ENCODE measurements around the gene SNCAIP.
"Not testable (repeated sequence)": the region's sequence is repeated elsewhere in the genome, so short reads cannot be mapped to it uniquely, and the experiment has no call there.

The SNCAIP gene

DNA sequence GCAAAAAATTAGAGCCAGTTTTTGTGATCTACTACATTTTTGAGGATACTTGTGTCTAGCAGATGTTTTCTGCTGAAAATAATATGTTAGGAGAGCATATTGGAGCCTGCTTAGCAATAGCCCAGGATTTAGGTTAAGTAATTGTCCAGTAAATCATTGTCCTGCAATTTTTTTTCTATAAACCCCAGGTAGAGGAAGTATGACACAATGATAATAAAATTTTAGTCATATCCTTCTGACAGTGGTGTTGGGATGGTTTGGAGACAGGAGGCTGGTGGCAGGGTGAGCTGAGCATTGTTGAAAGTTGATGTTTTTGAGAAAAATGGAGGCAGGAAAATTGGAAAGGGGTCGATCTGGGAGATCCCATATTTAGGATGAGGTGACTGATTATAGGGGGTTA, 3.5 kb downstream of the SNCAIP start:
- DNase-seq = no peak

DNA sequence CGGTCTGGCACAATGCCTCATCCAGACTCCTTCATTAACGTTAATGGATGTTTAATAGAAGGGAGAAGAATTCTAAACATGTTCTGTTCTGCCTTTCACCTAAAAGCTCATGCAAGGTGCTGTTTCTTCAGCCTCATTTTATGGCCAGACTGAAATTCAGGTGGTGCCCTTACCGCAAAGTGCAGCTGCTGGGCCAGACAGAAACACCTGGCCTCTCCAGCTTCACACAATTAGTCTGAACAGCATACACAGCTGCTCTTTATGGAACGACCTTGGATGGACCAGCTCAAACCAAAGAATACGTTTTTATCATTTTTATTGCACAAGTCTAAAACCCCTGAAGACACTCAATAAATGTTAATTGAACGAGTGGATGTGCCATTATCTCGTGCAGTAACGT, 4.6 kb downstream of the SNCAIP start:
- DNase-seq = no peak

DNA sequence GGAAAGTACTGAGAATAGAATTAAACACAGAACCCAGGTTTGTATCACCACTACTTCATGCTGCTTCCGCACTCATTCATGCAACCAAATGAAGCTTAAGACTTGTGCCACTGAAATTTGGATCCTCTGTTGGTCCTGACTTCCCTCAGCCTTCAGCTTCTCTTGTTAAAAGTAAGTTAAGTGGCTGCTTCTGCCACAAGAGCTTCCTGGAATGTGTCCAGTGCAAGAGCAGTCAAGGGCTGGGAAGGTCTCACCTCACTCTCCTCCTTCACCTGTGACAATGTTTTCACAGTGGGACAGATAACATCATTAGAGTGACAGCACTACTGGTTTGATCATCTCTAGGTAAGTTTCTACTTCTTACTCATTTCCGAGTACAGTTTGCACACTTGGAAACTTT, 7.9 kb downstream of the SNCAIP start:
- DNase-seq = no peak

GRCh38 chr5:122321921-122322320, 9.9 kb downstream of the SNCAIP start:
- DNase-seq = no peak

DNA sequence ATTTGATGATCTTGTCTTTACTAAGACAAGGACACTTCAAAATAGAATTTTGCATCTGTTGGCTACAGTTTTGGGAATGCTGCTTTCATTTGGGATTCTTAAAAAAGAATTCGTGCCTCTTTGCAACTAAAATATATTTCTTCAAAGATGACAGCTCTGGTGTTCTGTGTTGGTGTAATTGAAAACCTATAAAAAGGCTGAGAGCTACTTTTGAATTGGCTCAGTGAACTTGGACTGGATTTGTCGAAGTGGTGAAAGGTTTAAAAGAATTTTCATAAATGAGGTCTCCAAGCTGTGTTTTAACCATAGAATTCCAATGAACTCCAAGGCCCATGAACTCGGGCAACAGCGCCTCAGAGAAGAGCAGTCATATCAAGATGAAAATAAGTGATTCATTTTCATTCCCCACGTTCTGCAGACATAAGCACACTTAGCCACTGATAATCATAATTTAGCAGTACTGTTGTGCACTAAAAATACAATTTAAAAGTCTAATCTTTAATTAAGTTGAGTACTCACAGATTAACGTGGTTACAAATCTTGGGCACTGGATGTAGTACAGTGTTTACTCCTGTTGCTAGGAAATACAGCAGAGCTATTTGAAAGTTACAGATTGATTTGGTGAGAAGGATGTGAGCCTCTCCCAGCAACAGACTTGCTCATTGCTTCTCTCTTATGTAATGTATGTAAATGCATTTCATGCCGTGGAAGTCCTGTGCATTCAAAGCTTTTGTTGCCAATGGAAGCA, 10.9 kb downstream of the SNCAIP start:
- no peak for DNase-seq

DNA sequence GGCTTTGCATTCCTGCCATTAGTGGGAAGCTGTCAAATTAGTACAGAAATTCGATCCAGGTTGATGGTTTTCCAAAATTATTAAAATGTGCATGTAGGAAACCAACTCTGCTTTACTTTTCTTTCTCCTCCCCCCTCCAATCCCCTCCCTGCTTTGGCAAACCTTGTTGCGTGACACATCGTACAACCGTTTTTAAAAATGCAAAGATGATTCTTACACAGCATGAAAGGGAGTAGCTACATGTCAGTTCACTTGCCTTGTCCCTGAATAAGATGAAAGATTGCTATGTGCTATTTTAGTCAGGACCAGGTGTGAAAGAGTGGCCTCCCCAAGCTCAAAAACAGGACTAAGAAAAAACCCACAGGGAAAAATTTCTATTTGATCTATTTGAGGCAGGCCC, 11.7 kb downstream of the SNCAIP start:
- DNase-seq = no peak

DNA sequence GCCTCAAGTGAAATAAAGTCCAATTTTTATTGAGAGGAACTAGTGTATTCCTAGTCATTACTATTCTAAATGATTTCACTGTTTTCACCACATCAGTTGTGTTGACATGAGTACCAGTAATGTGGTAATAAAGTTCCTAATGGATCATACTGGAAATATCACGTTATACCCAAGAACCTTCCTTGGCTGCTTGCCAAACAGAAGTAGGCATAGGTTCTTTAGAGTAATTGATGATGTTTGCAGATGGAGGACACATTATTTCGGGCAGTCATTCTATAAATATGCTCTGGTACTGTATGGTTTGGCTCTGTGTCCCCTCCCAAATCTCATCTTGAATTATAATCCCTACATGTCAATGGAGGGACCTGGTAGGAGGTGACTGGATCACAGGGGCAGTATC, 15.1 kb downstream of the SNCAIP start:
- no peak for DNase-seq

DNA sequence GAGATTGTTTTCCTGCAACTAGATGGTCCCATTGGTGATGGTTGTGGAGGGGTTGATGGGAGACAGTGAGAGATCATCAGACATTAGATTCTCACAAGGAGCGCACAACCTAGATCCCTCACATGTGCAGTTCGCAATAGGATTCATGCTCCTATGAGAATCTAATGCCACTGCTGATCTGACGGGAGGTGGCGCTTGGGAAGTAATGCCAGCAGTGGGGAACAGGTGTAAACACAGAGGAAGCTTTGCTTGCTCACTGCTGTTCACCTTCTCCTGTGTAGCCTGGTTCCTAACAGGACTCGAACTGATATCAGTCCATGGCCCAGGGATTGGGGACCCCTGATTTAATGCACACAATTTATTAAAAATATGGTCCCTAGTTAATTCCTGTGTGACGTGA, 18.8 kb downstream of the SNCAIP start:
- DNase-seq = no peak

GRCh38 chr5:122332599-122333555, 20.8 kb downstream of the SNCAIP start:
- no peak for DNase-seq

DNA sequence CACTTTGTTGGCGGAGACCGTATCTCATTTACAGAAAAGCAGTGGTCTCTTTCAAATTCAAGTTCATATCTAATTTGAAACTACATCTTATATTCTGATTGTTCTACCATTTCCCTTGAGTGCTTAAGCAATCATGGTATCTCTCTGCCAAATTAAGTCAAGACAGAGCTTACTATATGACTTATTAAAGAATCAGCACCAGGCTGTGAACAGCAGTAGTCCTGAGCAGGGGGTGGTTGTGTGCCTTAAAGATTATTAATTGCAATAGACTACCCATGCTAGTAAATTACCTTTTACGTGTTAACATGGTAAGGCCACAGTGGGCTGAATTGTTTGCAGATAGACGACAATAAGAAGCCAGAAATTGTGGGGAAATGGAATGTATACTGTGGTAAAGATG, 21.5 kb downstream of the SNCAIP start:
- no peak for DNase-seq

- DNase-seq = no peak
Measured at GRCh38 chr5:122339591-122339990, 27.6 kb downstream of the SNCAIP start.

- DNase-seq = no peak
Measured at GRCh38 chr5:122341087-122341486, 29.1 kb downstream of the SNCAIP start.

DNA sequence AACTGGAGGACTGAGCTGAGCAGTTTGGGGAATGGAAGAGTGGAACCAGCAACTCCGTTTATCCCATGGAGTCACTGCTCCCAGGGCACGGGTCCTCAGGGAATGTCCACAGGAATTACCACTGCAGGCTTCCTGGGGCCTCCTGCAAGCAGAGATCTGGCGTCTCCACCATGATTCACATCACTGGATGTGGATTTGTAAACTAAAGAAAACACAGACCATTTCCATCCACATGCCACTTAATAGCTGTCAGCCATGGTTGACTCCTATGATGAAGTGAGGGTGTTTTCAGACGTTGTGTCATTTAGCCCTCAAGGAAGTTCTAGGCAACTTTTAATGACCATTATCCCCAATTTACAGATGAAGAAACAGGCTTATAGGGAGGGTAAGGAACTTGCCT, 30.2 kb downstream of the SNCAIP start:
- DNase-seq = no peak

DNA sequence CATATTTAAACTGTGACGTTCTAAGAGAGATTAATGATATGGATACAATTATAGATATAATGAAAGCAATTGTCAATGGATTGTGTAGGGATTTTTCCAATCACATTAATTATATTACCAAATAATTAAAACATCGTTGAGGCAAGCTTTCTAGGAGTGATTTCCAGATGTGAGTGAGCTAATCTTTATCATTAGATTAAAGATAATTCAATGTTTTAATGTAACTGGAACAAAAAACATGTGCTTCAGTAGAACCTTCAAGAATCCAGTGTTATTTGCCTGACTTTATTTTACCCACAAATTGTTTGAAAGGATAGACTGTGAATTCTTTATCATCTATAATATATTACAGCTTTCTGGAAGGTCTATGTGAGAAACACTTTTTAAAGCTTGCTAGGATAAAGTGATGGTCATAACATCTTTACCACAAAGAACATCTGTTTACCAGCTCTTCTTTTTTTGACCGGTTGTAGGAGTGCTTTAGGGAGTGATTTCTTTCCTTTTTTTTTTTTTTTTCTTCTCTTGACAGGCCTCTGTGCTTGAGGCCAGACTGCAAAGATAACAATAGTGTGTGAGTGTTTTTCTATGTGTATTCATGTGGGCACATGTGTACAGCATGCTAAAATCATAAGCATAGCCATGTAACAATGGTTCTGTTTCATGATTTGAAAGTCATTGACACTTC, 35.0 kb downstream of the SNCAIP start:
- DNase-seq = no peak

DNA sequence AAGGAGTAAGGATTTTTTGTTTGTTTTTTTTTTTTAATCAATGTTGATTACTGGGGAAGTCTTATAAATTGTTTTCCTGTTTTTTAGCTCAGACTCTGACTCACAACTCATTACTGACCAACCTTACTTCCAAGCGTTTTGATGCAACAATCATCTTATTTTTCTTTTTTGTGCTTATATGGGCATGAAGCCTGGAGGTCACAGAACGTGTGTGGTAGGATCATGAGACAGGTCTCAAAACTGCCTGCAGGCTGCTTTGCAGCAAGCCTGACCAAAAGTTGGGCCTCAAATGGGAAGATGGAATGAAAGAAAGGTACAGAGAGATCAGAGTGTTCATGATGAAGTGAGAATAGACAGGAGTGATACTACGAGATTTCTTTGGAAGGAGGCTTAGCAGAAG, 38.5 kb downstream of the SNCAIP start:
- DNase-seq = no peak

- DNase-seq = no peak
Measured at GRCh38 chr5:122351416-122352157, 39.5 kb downstream of the SNCAIP start.

GRCh38 chr5:122352331-122352730, 40.3 kb downstream of the SNCAIP start:
- DNase-seq = no peak

- DNase-seq = not testable (repeated sequence)
Measured at GRCh38 chr5:122353361-122353760, 41.3 kb downstream of the SNCAIP start.

DNA sequence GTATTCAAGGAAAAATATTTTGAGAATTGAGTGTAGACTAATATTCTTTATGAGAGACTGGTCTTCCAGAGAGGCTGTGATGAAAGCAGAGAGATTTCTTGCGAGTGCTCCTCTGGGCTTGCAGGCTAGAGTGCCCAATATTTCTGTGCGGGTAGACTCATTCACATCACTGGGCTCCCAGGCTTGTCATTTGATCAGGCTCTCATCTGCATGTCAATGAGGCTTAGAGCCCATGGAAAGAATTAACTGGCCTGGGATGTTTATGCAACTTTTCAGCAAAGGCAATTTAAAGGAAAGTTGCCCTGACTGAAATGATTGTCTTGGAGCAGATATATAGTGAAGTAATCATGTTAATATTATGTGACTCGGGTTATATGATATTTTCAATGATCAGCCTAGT, 42.3 kb downstream of the SNCAIP start:
- DNase-seq = no peak

DNA sequence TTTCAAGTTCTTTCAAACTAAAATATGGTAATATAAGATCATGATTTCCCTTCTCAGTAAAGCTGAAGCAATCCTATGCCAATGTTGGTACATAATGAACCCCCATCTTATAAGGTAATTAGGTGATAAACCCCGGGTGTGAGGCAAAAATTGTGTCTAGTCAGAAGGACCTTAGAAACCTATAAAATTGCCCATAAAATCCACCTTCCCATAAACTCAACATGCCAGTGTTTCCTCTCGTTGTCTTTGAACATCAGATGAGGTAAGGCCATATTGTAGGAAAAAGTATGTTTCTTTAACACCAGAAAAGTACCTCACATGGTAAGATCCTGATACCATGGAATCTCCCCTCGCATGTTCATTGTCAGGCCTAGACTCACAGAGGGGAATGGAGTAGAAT, 43.3 kb downstream of the SNCAIP start:
- DNase-seq = no peak

DNA sequence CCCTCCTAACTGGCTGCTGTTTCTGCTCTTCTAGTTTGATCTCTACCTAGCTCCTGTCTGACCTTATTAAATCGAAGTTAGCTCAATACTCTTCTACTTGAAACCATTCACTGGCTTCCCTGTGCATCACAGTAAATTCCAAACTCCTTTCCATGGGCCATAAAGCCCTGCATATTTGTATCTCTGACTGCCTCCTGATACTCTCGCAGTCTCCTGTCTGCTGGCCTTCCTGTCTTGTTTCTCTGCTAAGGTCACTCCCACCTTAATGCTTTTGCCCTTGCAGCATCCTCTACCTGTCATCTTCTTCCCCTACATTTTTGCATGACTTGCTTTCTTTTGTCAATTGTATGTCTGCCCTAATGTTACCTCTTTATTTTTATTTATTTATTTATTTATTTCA, 44.8 kb downstream of the SNCAIP start:
- DNase-seq = no peak

DNA sequence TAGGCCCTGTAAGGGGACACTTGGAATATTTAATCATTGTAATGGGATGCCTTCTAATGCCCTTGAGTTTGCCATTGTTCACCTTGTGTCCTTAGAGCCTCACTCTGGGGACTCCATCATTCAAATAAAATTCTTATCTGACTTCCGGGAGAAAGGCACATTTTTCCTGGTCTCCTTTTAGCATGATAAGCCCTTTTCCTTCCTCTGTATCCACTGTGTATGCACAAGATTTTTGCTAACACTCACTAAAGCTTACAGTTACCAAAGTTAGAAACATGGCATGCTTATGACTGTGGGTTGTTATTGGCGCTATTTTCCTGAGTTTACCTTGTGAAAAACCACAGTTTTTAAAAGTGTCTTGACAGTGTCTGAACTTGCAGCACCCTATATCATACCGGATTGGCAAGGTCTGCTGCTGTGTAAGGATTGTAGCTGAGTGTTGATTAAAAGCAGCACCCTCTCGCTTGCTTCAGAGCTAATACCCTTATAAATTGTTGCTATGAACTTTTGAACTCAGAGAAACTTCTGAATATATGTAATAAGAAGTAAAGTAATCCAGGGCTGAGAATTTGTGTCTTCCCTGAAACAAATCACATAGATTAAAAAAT, 46.4 kb downstream of the SNCAIP start:
- no peak for DNase-seq
